ENCODE measurements around the gene FREM2. TPM values are rescaled to one million over a fixed set of nuclear protein-coding genes. Genes with fewer than 3 reads are reported as not detected.

FREM2 gene
- total RNA-seq, 1 experiment from 2014 or later = 0.05 TPM

- Histone ChIP-seq H3K9me3 (ENCODE audit: control insufficient read depth in 1 of 2, insufficient read depth in 1 of 2, low read depth in 1 of 2, low read length in 2 of 2) (no peaks in the 10 kb centered on the region), H3K4me2 (ENCODE audit: low read length) (no peak overlapping the region), H3K79me2 (ENCODE audit: insufficient read depth, low read length) (no peaks in the 10 kb centered on the region), H2AFZ (ENCODE audit: low read depth, low read length, poor library complexity, severe bottlenecking) (no peak overlapping the region), H3K4me1 (ENCODE audit: control insufficient read depth in 1 of 2, insufficient read depth in 2 of 2, low read length in 2 of 2) (no peaks in the 10 kb centered on the region), H3K36me3 (ENCODE audit: control insufficient read depth in 1 of 2, insufficient read depth in 2 of 2, low read length in 2 of 2) (no peaks in the 10 kb centered on the region), H3K9ac (ENCODE audit: low read length) (no peak overlapping the region), H3K4me3 (replicated peaks in 1 of 2; ENCODE audit: low read depth in 1 of 2, low read length in 2 of 2) (no peak overlapping the region), H3K9me2 (ENCODE audit: insufficient read depth) (no peaks in the 10 kb centered on the region), H4K20me1 (ENCODE audit: insufficient read depth) (no peaks in the 10 kb centered on the region), H3K27ac (ENCODE audit: low read depth, low read length) (no peak overlapping the region), H3K27me3 (ENCODE audit: insufficient read depth, low read length) (no peaks in the 10 kb centered on the region)
- CTCF ChIA-PET = interaction anchor here (1.4 kb wide), 1 partner anchor 17 kb away, joined by 3 read pairs; no protein-coding TSS in a partner anchor
- DNase-seq (ENCODE audit: low read depth, low spot score) (no peak), ATAC-seq (no peak)
- POLR2A ChIA-PET = no interaction called here
- RAD21 ChIA-PET (ENCODE audit: low non-redundant PET in 1 of 2, low total read pairs in 2 of 2, uncharacterized antibody in 2 of 2, unreplicated experiment in 2 of 2) = no interaction called here
- intact Hi-C loops (cut with micrococcal nuclease) = no loop called here
- no TSS peak for BruUV-seq (replicated peaks)
- TF ChIP-seq ZBTB33 (IDR thresholded peaks at IDR 0.05; ENCODE audit: extremely low read depth, insufficient replicate concordance, low read length) (no peak), SRF (IDR thresholded peaks at IDR 0.05; ENCODE audit: low read depth) (no peak), SP1 (IDR thresholded peaks at IDR 0.05; ENCODE audit: low read depth) (no peak), CBX3 (IDR thresholded peaks at IDR 0.05; ENCODE audit: low read depth) (no peak), CTCF (IDR thresholded peaks at IDR 0.05 in 2 of 3, conservative IDR thresholded peaks at IDR 0.05 in 1 of 3; ENCODE audit: borderline replicate concordance in 1 of 3, insufficient read depth in 1 of 3, low read depth in 2 of 3, low read length in 2 of 3) (no peak), RAD21 (IDR thresholded peaks at IDR 0.05; ENCODE audit: low read depth) (no peak), CEBPB (IDR thresholded peaks at IDR 0.05; ENCODE audit: low read depth) (no peak), ZNF274 (IDR thresholded peaks at IDR 0.05; ENCODE audit: low read depth, low read length) (no peak), MAX (IDR thresholded peaks at IDR 0.05) (no peak), TCF7L2 (IDR thresholded peaks at IDR 0.05; ENCODE audit: borderline replicate concordance, extremely low read depth, insufficient read depth, insufficient read length) (no peak)
Observed at GRCh38 chr13:38898481-38898880, 211.6 kb downstream of the FREM2 start.

All from HCT116 (cell line).